Measurements from ENCODE around the gene EIF2S1.

GRCh38 chr14:67373347-67373746 is 13.2 kb downstream of the EIF2S1 start:
- TF ChIP-seq EZH2phosphoT487 (IDR thresholded peaks at IDR 0.05; ENCODE audit: borderline replicate concordance): no peak
- TF ChIP-seq, protein P1, sequence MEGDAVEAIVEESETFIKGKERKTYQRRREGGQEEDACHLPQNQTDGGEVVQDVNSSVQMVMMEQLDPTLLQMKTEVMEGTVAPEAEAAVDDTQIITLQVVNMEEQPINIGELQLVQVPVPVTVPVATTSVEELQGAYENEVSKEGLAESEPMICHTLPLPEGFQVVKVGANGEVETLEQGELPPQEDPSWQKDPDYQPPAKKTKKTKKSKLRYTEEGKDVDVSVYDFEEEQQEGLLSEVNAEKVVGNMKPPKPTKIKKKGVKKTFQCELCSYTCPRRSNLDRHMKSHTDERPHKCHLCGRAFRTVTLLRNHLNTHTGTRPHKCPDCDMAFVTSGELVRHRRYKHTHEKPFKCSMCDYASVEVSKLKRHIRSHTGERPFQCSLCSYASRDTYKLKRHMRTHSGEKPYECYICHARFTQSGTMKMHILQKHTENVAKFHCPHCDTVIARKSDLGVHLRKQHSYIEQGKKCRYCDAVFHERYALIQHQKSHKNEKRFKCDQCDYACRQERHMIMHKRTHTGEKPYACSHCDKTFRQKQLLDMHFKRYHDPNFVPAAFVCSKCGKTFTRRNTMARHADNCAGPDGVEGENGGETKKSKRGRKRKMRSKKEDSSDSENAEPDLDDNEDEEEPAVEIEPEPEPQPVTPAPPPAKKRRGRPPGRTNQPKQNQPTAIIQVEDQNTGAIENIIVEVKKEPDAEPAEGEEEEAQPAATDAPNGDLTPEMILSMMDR (IDR thresholded peaks at IDR 0.05 in 2 of 3, conservative IDR thresholded peaks at IDR 0.05 in 1 of 3; ENCODE audit: borderline replicate concordance in 1 of 3, insufficient read depth in 1 of 3, low read depth in 2 of 3, low read length in 2 of 3): no peak
- TF ChIP-seq ZNF274 (IDR thresholded peaks at IDR 0.05; ENCODE audit: low read depth, low read length): no peak
- no peak for TF ChIP-seq SIN3A (IDR thresholded peaks at IDR 0.05; ENCODE audit: low read depth)
- no peak for TF ChIP-seq EZH2 (IDR thresholded peaks at IDR 0.05)
- no peak for TF ChIP-seq POLR2A (IDR thresholded peaks at IDR 0.05; ENCODE audit: borderline replicate concordance, extremely low read depth, insufficient read depth, insufficient read length)
- no peak for TF ChIP-seq POLR2AphosphoS5 (IDR thresholded peaks at IDR 0.05; ENCODE audit: low read depth, low read length)
- TF ChIP-seq YY1 (IDR thresholded peaks at IDR 0.05; ENCODE audit: extremely low read depth, insufficient replicate concordance, low read depth, low read length): no peak

Measured in HCT116 (cell line).